Measurements from ENCODE around the gene NDUFB3. TPM values are rescaled to one million over a fixed set of nuclear protein-coding genes. Genes with fewer than 3 reads are reported as not detected.

The NDUFB3 gene
- total RNA-seq, 1 donor from 2014 or later = 115 TPM

DNA sequence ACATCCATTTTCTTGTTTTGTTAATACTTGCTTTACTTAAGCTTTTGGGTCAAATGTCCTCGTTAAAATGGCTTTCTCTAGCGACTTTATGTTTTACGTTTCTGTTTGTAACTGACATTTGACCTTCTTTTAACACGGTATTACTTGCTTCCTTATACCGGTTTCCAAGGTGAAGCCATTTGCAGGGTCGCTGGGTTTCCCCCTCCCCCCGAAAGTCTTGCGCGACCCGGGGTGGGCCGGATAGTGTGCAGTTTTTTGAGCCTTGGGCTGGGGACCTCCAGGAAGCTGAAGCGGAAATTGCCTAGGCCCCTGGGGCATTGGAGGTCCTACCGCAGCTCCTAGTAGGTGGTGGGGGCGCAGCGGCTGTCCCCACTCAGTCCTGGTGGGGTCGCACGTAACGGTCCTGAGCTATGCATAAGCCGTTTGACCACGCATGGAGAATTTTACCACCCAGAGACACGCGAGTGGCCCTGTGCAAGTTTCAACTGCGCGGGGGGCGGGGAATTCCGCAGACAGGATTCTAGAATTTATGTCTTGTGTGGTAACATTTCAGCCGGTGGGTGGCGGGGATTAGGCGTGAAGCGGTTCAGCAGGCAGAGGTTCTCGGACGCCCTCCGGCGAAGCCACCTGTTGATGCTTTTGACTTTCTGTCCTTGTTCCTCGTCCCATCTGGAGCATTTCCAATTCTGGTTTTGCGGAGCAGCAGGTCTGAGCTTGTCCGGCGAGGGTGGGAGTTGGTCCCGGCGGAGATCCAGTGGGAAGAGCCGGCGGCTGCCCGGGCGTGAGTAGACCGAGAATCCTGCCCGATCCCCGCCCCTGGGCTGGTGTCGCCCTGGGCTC lies 46.5 kb downstream of the NDUFB3 start:
- Histone ChIP-seq H3K4me3 (ENCODE audit: insufficient read depth, low read depth, low read length) (peak overlapping the region; percentile 79), H3K9ac (ENCODE audit: low read length) (peak overlapping the region; percentile 94), H3K27ac (ENCODE audit: low read depth, low read length) (peak overlapping the region; percentile 97), H3K79me2 (ENCODE audit: insufficient read depth, low read length) (peaks cover 56% of the 10 kb centered on the region), H2AFZ (ENCODE audit: low read depth, low read length) (peak overlapping the region; percentile 23), H3K36me3 (ENCODE audit: insufficient read depth, low read length) (no peaks in the 10 kb centered on the region), H4K20me1 (ENCODE audit: insufficient read depth, low read length) (no peaks in the 10 kb centered on the region), H3K9me3 (ENCODE audit: insufficient read depth, low read depth, low read length) (no peaks in the 10 kb centered on the region), H3K4me1 (ENCODE audit: insufficient read depth, low read length) (peaks cover 22% of the 10 kb centered on the region), H3K4me2 (ENCODE audit: low read length) (peak overlapping the region; percentile 91), H3K27me3 (ENCODE audit: insufficient read depth, low read length) (no peaks in the 10 kb centered on the region)
- Mint-ChIP-seq H3K27me3 (ENCODE audit: low read depth, unreplicated experiment) (no peaks in the 10 kb centered on the region), H3K9me3 (ENCODE audit: unreplicated experiment) (peaks cover 6% of the 10 kb centered on the region), H3K27ac (ENCODE audit: unreplicated experiment) (peak overlapping the region; percentile 72), H3K4me3 (ENCODE audit: unreplicated experiment) (peak overlapping the region; percentile 87), H3K4me1 (ENCODE audit: low read depth, unreplicated experiment) (peaks cover 10% of the 10 kb centered on the region), H3K36me3 (ENCODE audit: low read depth, unreplicated experiment) (peaks cover 1% of the 10 kb centered on the region)
- peak; percentile 72 for DNase-seq (ENCODE audit: low read depth)
- no peak for FAIRE-seq
- no peak for TF ChIP-seq EZH2 (IDR thresholded peaks at IDR 0.05; ENCODE audit: insufficient read depth, low read length)
- peak; percentile 44 for TF ChIP-seq CTCF (IDR thresholded peaks at IDR 0.05; ENCODE audit: insufficient read depth, low read depth, low read length)

GRCh38 chr2:201118961-201119854 lies 47.4 kb downstream of the NDUFB3 start:
- peak overlapping the region; percentile 21 for H2AFZ ChIP-seq (ENCODE audit: low read depth, low read length)
- TF ChIP-seq CTCF (IDR thresholded peaks at IDR 0.05; ENCODE audit: insufficient read depth, low read depth, low read length) = no peak
- H3K4me1 ChIP-seq (ENCODE audit: insufficient read depth, low read length) = peaks cover 25% of the 10 kb centered on the region
- Mint-ChIP-seq H3K4me3 (ENCODE audit: unreplicated experiment) (peak overlapping the region; percentile 87), H3K27me3 (ENCODE audit: low read depth, unreplicated experiment) (no peaks in the 10 kb centered on the region), H3K9me3 (ENCODE audit: unreplicated experiment) (peaks cover 6% of the 10 kb centered on the region), H3K36me3 (ENCODE audit: low read depth, unreplicated experiment) (peaks cover 1% of the 10 kb centered on the region), H3K4me1 (ENCODE audit: low read depth, unreplicated experiment) (peaks cover 14% of the 10 kb centered on the region), H3K27ac (ENCODE audit: unreplicated experiment) (peak overlapping the region; percentile 66)
- H3K27me3 ChIP-seq (ENCODE audit: insufficient read depth, low read length) = no peaks in the 10 kb centered on the region
- H3K79me2 ChIP-seq (ENCODE audit: insufficient read depth, low read length) = peaks cover 65% of the 10 kb centered on the region
- H3K4me3 ChIP-seq (ENCODE audit: insufficient read depth, low read depth, low read length) = peak overlapping the region; percentile 79
- H3K9ac ChIP-seq (ENCODE audit: low read length) = peak overlapping the region; percentile 94
- DNase-seq (ENCODE audit: low read depth) (peak; percentile 63), FAIRE-seq (no peak)
- no peaks in the 10 kb centered on the region for H4K20me1 ChIP-seq (ENCODE audit: insufficient read depth, low read length)
- H3K4me2 ChIP-seq (ENCODE audit: low read length) = peak overlapping the region; percentile 91
- no peaks in the 10 kb centered on the region for H3K9me3 ChIP-seq (ENCODE audit: insufficient read depth, low read depth, low read length)
- no peaks in the 10 kb centered on the region for H3K36me3 ChIP-seq (ENCODE audit: insufficient read depth, low read length)
- peak overlapping the region; percentile 97 for H3K27ac ChIP-seq (ENCODE audit: low read depth, low read length)
